Neuronal stem cell (in vitro differentiated cells): Measurements from ENCODE around the gene ARAP1.
A peak's percentile ranks its signal among the peaks of the same experiment; 100 is the strongest.

Experiments
- DNase-seq: peaks from one replicate; pipeline ENCODE4 v3.0.0-alpha.2; 2013; ENCODE audit warnings: low spot score
- H2AFZ ChIP-seq: one replicate; pipeline ENCODE4 v1.6.1; 2013; ENCODE audit warnings: mild to moderate bottlenecking, low read length, inconsistent platforms
- H2AK5ac ChIP-seq: 2 replicates; pipeline ENCODE4 v1.6.1; 2013; ENCODE audit warnings: low read depth, mild to moderate bottlenecking, inconsistent platforms, low read length, moderate library complexity, mixed read lengths
- H2BK120ac ChIP-seq: 2 replicates; pipeline ENCODE4 v1.6.1; 2013; ENCODE audit warnings: low read depth, mild to moderate bottlenecking, inconsistent platforms, low read length, moderate library complexity, mixed read lengths
- H2BK12ac ChIP-seq: one replicate; pipeline ENCODE4 v1.6.1; 2013; ENCODE audit warnings: low read length, inconsistent platforms
- H2BK15ac ChIP-seq: 2 replicates; pipeline ENCODE4 v1.6.1; 2013; ENCODE audit warnings: mild to moderate bottlenecking, low read length, inconsistent platforms, mixed read lengths
- H2BK5ac ChIP-seq: one replicate; pipeline ENCODE4 v1.6.1; 2013; ENCODE audit warnings: inconsistent platforms, mild to moderate bottlenecking, low read length, moderate library complexity
- H3K14ac ChIP-seq: one replicate; pipeline ENCODE4 v1.6.1; 2013; ENCODE audit warnings: low read length, inconsistent platforms
- H3K18ac ChIP-seq: 2 replicates; pipeline ENCODE4 v1.6.1; 2013; ENCODE audit warnings: low read length, inconsistent platforms
- H3K23ac ChIP-seq: 2 replicates; pipeline ENCODE4 v1.6.1; 2013; ENCODE audit warnings: low read depth, mild to moderate bottlenecking, mixed read lengths, low read length, inconsistent platforms; ENCODE audit not compliant: poor library complexity
- H3K27ac ChIP-seq: replicated peaks from 3 replicates; pipeline ENCODE4 v1.5.1; 2013; ENCODE audit warnings: low read length, inconsistent platforms
- H3K27me3 ChIP-seq, 3 experiments: 2 replicates each; pipeline ENCODE4 v1.6.1; 2013; ENCODE audit warnings: low read length in 3 of 3, mild to moderate bottlenecking in 2 of 3, inconsistent platforms in 1 of 3, low read depth in 1 of 3, mixed read lengths in 1 of 3, moderate library complexity in 1 of 3; ENCODE audit not compliant: control insufficient read depth in 3 of 3, insufficient read depth in 3 of 3
- H3K36me3 ChIP-seq, 2 donors: replicated peaks in 1 of 2; 2 replicates each; pipeline ENCODE4 v1.6.1; 2013; ENCODE audit warnings: low read length in 2 of 2; ENCODE audit not compliant: control insufficient read depth in 2 of 2, insufficient read depth in 2 of 2
- H3K4ac ChIP-seq: 2 replicates; pipeline ENCODE4 v1.6.1; 2013; ENCODE audit warnings: inconsistent platforms, mild to moderate bottlenecking, low read length, moderate library complexity
- H3K4me1 ChIP-seq, 2 donors: 1 replicate in 1 of 2; 2 replicates in 1 of 2; pipeline ENCODE4 v1.6.1; 2013; ENCODE audit warnings: low read length in 2 of 2, low read depth in 1 of 2; ENCODE audit not compliant: control insufficient read depth in 2 of 2, insufficient read depth in 1 of 2
- H3K4me2 ChIP-seq: one replicate; pipeline ENCODE4 v1.6.1; 2013; ENCODE audit warnings: mild to moderate bottlenecking, low read length, inconsistent platforms; ENCODE audit not compliant: insufficient read depth, poor library complexity, severe bottlenecking
- H3K4me3 ChIP-seq, 2 donors: 2 replicates each; pipeline ENCODE4 v1.5.1; 2013; ENCODE audit warnings: low read length in 2 of 2, mild to moderate bottlenecking in 2 of 2, inconsistent platforms in 1 of 2, moderate library complexity in 1 of 2
- H3K79me1 ChIP-seq: one replicate; pipeline ENCODE4 v1.6.1; 2013; ENCODE audit warnings: low read depth, mild to moderate bottlenecking, inconsistent platforms, low read length, moderate library complexity
- H3K9ac ChIP-seq: one replicate; pipeline ENCODE4 v1.6.1; 2013; ENCODE audit warnings: mild to moderate bottlenecking, low read depth, low read length, inconsistent platforms; ENCODE audit not compliant: poor library complexity
- H3K9me3 ChIP-seq, 2 donors: replicated peaks in 1 of 2; 2 replicates each; pipeline versions ENCODE3 to v1.6.1; 2013; ENCODE audit warnings: low read length in 2 of 2, mild to moderate bottlenecking in 2 of 2, inconsistent platforms in 1 of 2, low read depth in 1 of 2, mixed read lengths in 1 of 2, moderate library complexity in 1 of 2; ENCODE audit not compliant: control insufficient read depth in 2 of 2, insufficient read depth in 1 of 2
- H4K8ac ChIP-seq: one replicate; pipeline ENCODE4 v1.6.1; 2013; ENCODE audit warnings: low read depth, mild to moderate bottlenecking, inconsistent platforms, low read length, moderate library complexity
- H4K91ac ChIP-seq: one replicate; pipeline ENCODE4 v1.6.1; 2013; ENCODE audit warnings: low read length, low read depth, mild to moderate bottlenecking, inconsistent platforms; ENCODE audit not compliant: poor library complexity
- WGBS, 2 donors: extraction: QIAGEN DNeasy Blood & Tissue Kit; methylation state at CpG; one replicate each; pipeline ENCODE4 v1.1.7; 2013; ENCODE audit warnings: missing lambda C conversion rate in 2 of 2, mixed read lengths in 1 of 2; ENCODE audit not compliant: insufficient read length in 2 of 2, insufficient replicate concordance in 1 of 2; ENCODE audit errors: extremely low coverage in 2 of 2; 5-methylcytosine and 5-hydroxymethylcytosine counted together

Gene ARAP1

GRCh38 chr11:72750556-72751115, 1.6 kb downstream of the ARAP1 start:
- Histone ChIP-seq H3K4ac (no peak overlapping the region), H3K36me3 (no peaks in the 10 kb centered on the region), H3K18ac (peak overlapping the region; percentile 6), H2BK15ac (no peak overlapping the region), H3K27ac (no peak overlapping the region), H2BK120ac (no peak overlapping the region), H3K4me3 (no peak overlapping the region), H3K9ac (no peak overlapping the region), H2AK5ac (no peak overlapping the region), H2BK5ac (no peak overlapping the region), H3K14ac (no peak overlapping the region), H4K8ac (no peak overlapping the region), H3K23ac (no peak overlapping the region), H3K27me3 (peaks cover 0 to 5% (median 0%) of the 10 kb centered on the region in 3 experiments), H4K91ac (no peak overlapping the region), H2BK12ac (no peak overlapping the region), H3K4me2 (no peak overlapping the region), H3K4me1 (peaks cover 2 to 15% of the 10 kb centered on the region in 2 donors), H2AFZ (no peak overlapping the region), H3K79me1 (peaks cover 3% of the 10 kb centered on the region), H3K9me3 (no peaks in the 10 kb centered on the region)
- WGBS, 2 donors, result no CpG with 5 or more reads among the region's 2 CpGs
- DNase-seq, result no peak

GRCh38 chr11:72750086-72750485, 2.1 kb downstream of the ARAP1 start:
- Histone ChIP-seq H2AK5ac (no peak overlapping the region), H3K9me3 (no peaks in the 10 kb centered on the region), H3K9ac (no peak overlapping the region), H2BK5ac (no peak overlapping the region), H3K14ac (no peak overlapping the region), H3K79me1 (peaks cover 3% of the 10 kb centered on the region), H3K4me1 (peaks cover 2 to 15% of the 10 kb centered on the region in 2 donors), H3K18ac (no peak overlapping the region), H2BK120ac (no peak overlapping the region), H3K4ac (no peak overlapping the region), H3K36me3 (no peaks in the 10 kb centered on the region), H2AFZ (no peak overlapping the region), H3K4me2 (no peak overlapping the region), H4K8ac (no peak overlapping the region), H3K27me3 (peaks cover 0 to 5% (median 0%) of the 10 kb centered on the region in 3 experiments), H2BK12ac (no peak overlapping the region), H2BK15ac (no peak overlapping the region), H3K4me3 (no peak overlapping the region), H3K27ac (no peak overlapping the region), H3K23ac (no peak overlapping the region), H4K91ac (no peak overlapping the region)
- no peak for DNase-seq
- WGBS, 2 donors, result no CpG with 5 or more reads among the region's 9 CpGs

GRCh38 chr11:72747289-72747855, 4.8 kb downstream of the ARAP1 start:
- peak overlapping the region; percentile 22 for H3K9ac ChIP-seq
- no peak overlapping the region for H3K14ac ChIP-seq
- peak overlapping the region; percentile 8 for H3K18ac ChIP-seq
- H2BK15ac ChIP-seq, result no peak overlapping the region
- DNase-seq, result no peak
- H4K8ac ChIP-seq, result no peak overlapping the region
- no peak overlapping the region for H2BK5ac ChIP-seq
- no peak overlapping the region for H4K91ac ChIP-seq
- H2BK120ac ChIP-seq, result no peak overlapping the region
- H3K4ac ChIP-seq, result no peak overlapping the region
- no peak overlapping the region for H2AK5ac ChIP-seq
- H2BK12ac ChIP-seq, result no peak overlapping the region
- no peaks in the 10 kb centered on the region for H3K9me3 ChIP-seq
- H3K36me3 ChIP-seq, result no peaks in the 10 kb centered on the region
- H2AFZ ChIP-seq, result no peak overlapping the region
- peaks cover 2 to 11% of the 10 kb centered on the region in 2 donors for H3K4me1 ChIP-seq
- H3K23ac ChIP-seq, result no peak overlapping the region
- peaks cover 6% of the 10 kb centered on the region for H3K79me1 ChIP-seq
- no peaks in the 10 kb centered on the region for H3K27me3 ChIP-seq
- H3K4me3 ChIP-seq, result no peak overlapping the region
- no peak overlapping the region for H3K27ac ChIP-seq
- H3K4me2 ChIP-seq, result no peak overlapping the region
- no CpG with 5 or more reads among the region's 6 CpGs for WGBS, 2 donors

GRCh38 chr11:72746821-72747220, 5.4 kb downstream of the ARAP1 start:
- Histone ChIP-seq H3K4me2 (no peak overlapping the region), H3K4ac (no peak overlapping the region), H2BK5ac (no peak overlapping the region), H3K9ac (peak overlapping the region; percentile 9), H3K23ac (no peak overlapping the region), H3K14ac (no peak overlapping the region), H2BK120ac (no peak overlapping the region), H2AK5ac (peak overlapping the region; percentile 41), H3K27ac (no peak overlapping the region), H2BK15ac (no peak overlapping the region), H2AFZ (no peak overlapping the region), H3K79me1 (peaks cover 6% of the 10 kb centered on the region), H3K4me1 (peaks cover 3 to 11% of the 10 kb centered on the region in 2 donors), H3K9me3 (no peaks in the 10 kb centered on the region), H3K36me3 (no peaks in the 10 kb centered on the region), H2BK12ac (no peak overlapping the region), H3K18ac (no peak overlapping the region), H4K91ac (no peak overlapping the region), H3K4me3 (no peak overlapping the region), H4K8ac (no peak overlapping the region), H3K27me3 (no peaks in the 10 kb centered on the region)
- no peak for DNase-seq
- WGBS, 2 donors, result no CpG with 5 or more reads among the region's 3 CpGs
